Measurements from ENCODE around the gene PPP1R3A. TPM values are rescaled to one million over a fixed set of nuclear protein-coding genes. Genes with fewer than 3 reads are reported as not detected.

Gene PPP1R3A
- total and polyA plus RNA-seq, 2 of the 8 experiments (the other 6 are each of a cell fraction or from before 2014, with no cell fraction given) = not detected

- TF ChIP-seq BCL11A (IDR thresholded peaks at IDR 0.05; ENCODE audit: low read depth in 2 of 2, low read length in 2 of 2) = no peak
- no peak for TF ChIP-seq EP300 (IDR thresholded peaks at IDR 0.05; ENCODE audit: borderline replicate concordance in 1 of 2, low read depth in 2 of 2, low read length in 2 of 2)
- no peak for TF ChIP-seq CTCF (IDR thresholded peaks at IDR 0.05; ENCODE audit: control extremely low read depth in 1 of 3, insufficient read depth in 1 of 3, low read depth in 1 of 3, low read length in 3 of 3)
- TF ChIP-seq TEAD4 (IDR thresholded peaks at IDR 0.05; ENCODE audit: low read depth, low read length) = no peak
- TF ChIP-seq JUND (IDR thresholded peaks at IDR 0.05; ENCODE audit: low read length) = no peak
- no peak for TF ChIP-seq MAX (IDR thresholded peaks at IDR 0.05)
These were observed 18.2 kb upstream of the PPP1R3A start (continued) for GRCh38 chr7:113936982-113937381.
